ENCODE measurements around the gene TBPL1. TPM values are rescaled to one million over a fixed set of nuclear protein-coding genes. Genes with fewer than 3 reads are reported as not detected.

TBPL1 gene
- total RNA-seq, 1 experiment from 2014 or later, result 39.7 TPM

DNA sequence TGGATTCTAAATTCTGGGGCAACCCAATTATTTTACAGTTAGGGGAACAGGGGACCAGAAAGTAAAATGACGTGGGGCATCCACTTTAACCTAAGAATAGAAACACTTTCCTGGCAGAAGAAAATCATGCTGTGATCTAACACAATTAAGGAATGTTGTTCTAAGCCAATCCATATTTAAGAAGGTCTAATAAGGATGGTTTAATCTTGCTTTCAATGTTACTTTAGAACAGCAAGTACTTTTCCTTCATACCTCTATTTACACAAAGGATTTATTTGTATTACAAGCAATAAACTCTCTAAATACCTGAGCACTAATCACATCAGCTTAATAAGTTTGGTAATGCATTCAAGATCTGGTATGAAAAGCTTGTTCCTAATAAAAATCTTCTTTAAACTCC, 67.0 kb downstream of the TBPL1 start:
- POLR2A ChIA-PET, result no interaction called here
- CTCF ChIA-PET, result no interaction called here

GRCh38 chr6:134020543-134020942, 67.5 kb downstream of the TBPL1 start:
- CTCF ChIA-PET, result no interaction called here
- DNase-seq (ENCODE audit: low read depth, low spot score), result no peak
- BruUV-seq (replicated peaks), result no TSS peak

More for the DNA sequence above, 67.0 kb downstream of the TBPL1 start:
- in situ Hi-C loops (cut with HindIII; ENCODE audit: low pct_unique_long_range_greater_than_20kb, low sequenced_read_pairs), result no loop called here
- Histone ChIP-seq H3K36me3 (ENCODE audit: control insufficient read depth, insufficient read depth, low read length) (no peaks in the 10 kb centered on the region), H3K27ac (ENCODE audit: low read length) (no peak overlapping the region; the same call in 1 of the 2 replicates), H3K27me3 (ENCODE audit: control insufficient read depth, insufficient read depth, low read length) (no peaks in the 10 kb centered on the region), H3K9me3 (ENCODE audit: control insufficient read depth, insufficient read depth, low read depth, low read length) (no peaks in the 10 kb centered on the region), H3K4me3 (ENCODE audit: low read depth in 2 of 2, low read length in 2 of 2) (no peak overlapping the region), H3K4me1 (ENCODE audit: control insufficient read depth, insufficient read depth, low read length) (peaks cover 20% of the 10 kb centered on the region)
- intact Hi-C loops (cut with micrococcal nuclease; ENCODE audit: unreplicated experiment), result no loop called here
- DNase-seq (ENCODE audit: low read depth, low spot score), result no peak
- no peak for ATAC-seq
- BruUV-seq (replicated peaks), result no TSS peak
- no peak for TF ChIP-seq SIN3A (IDR thresholded peaks at IDR 0.05; ENCODE audit: borderline replicate concordance, insufficient read depth, low read depth, low read length)
- no peak for TF ChIP-seq TCF7L2 (IDR thresholded peaks at IDR 0.05; ENCODE audit: low read depth, low read length)
- no peak for TF ChIP-seq CTCF (IDR thresholded peaks at IDR 0.05)
- TF ChIP-seq, protein P1, sequence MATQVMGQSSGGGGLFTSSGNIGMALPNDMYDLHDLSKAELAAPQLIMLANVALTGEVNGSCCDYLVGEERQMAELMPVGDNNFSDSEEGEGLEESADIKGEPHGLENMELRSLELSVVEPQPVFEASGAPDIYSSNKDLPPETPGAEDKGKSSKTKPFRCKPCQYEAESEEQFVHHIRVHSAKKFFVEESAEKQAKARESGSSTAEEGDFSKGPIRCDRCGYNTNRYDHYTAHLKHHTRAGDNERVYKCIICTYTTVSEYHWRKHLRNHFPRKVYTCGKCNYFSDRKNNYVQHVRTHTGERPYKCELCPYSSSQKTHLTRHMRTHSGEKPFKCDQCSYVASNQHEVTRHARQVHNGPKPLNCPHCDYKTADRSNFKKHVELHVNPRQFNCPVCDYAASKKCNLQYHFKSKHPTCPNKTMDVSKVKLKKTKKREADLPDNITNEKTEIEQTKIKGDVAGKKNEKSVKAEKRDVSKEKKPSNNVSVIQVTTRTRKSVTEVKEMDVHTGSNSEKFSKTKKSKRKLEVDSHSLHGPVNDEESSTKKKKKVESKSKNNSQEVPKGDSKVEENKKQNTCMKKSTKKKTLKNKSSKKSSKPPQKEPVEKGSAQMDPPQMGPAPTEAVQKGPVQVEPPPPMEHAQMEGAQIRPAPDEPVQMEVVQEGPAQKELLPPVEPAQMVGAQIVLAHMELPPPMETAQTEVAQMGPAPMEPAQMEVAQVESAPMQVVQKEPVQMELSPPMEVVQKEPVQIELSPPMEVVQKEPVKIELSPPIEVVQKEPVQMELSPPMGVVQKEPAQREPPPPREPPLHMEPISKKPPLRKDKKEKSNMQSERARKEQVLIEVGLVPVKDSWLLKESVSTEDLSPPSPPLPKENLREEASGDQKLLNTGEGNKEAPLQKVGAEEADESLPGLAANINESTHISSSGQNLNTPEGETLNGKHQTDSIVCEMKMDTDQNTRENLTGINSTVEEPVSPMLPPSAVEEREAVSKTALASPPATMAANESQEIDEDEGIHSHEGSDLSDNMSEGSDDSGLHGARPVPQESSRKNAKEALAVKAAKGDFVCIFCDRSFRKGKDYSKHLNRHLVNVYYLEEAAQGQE (IDR thresholded peaks at IDR 0.05; ENCODE audit: insufficient read depth in 1 of 2, low read depth in 2 of 2, low read length in 1 of 2), result no peak
- TF ChIP-seq POLR2AphosphoS5 (IDR thresholded peaks at IDR 0.05; ENCODE audit: low read depth, low read length), result no peak

More at GRCh38 chr6:134020543-134020942, 67.5 kb downstream of the TBPL1 start:
- POLR2A ChIA-PET, result no interaction called here
- Histone ChIP-seq H3K27me3 (ENCODE audit: control insufficient read depth, insufficient read depth, low read length) (no peaks in the 10 kb centered on the region), H3K9me3 (ENCODE audit: control insufficient read depth, insufficient read depth, low read depth, low read length) (no peaks in the 10 kb centered on the region), H3K27ac (ENCODE audit: low read length) (peak overlapping the region; percentile 25; the same call in 1 of the 2 replicates), H3K4me3 (ENCODE audit: low read depth in 2 of 2, low read length in 2 of 2) (no peak overlapping the region), H3K36me3 (ENCODE audit: control insufficient read depth, insufficient read depth, low read length) (no peaks in the 10 kb centered on the region), H3K4me1 (ENCODE audit: control insufficient read depth, insufficient read depth, low read length) (peaks cover 17% of the 10 kb centered on the region)
- intact Hi-C loops (cut with micrococcal nuclease; ENCODE audit: unreplicated experiment) (no loop called here), in situ Hi-C loops (cut with HindIII; ENCODE audit: low pct_unique_long_range_greater_than_20kb, low sequenced_read_pairs) (no loop called here)
- no peak for ATAC-seq
- TF ChIP-seq SIN3A (IDR thresholded peaks at IDR 0.05; ENCODE audit: borderline replicate concordance, insufficient read depth, low read depth, low read length), result no peak
- no peak for TF ChIP-seq TCF7L2 (IDR thresholded peaks at IDR 0.05; ENCODE audit: low read depth, low read length)
- TF ChIP-seq, protein P1 (IDR thresholded peaks at IDR 0.05; ENCODE audit: insufficient read depth in 1 of 2, low read depth in 2 of 2, low read length in 1 of 2), result no peak
- TF ChIP-seq CTCF (IDR thresholded peaks at IDR 0.05), result no peak
- no peak for TF ChIP-seq POLR2AphosphoS5 (IDR thresholded peaks at IDR 0.05; ENCODE audit: low read depth, low read length)
